ENCODE results near the gene NTM. TPM values are rescaled to one million over a fixed set of nuclear protein-coding genes. Genes with fewer than 3 reads are reported as not detected.

The NTM gene
- total RNA-seq, 1 donor from 2014 or later: 92.1 TPM

GRCh38 chr11:132343445-132344175, 973.2 kb downstream of the NTM start:
- no peak overlapping the region for H3K27ac Mint-ChIP-seq (ENCODE audit: unreplicated experiment)
- TF ChIP-seq CTCF (IDR thresholded peaks at IDR 0.05): no peak
- H3K27me3 Mint-ChIP-seq (ENCODE audit: low read depth): no peaks in the 10 kb centered on the region
- no peak for DNase-seq (ENCODE audit: low spot score)
- H3K4me1 Mint-ChIP-seq (ENCODE audit: low read depth): peaks cover 9% of the 10 kb centered on the region
- no peaks in the 10 kb centered on the region for H3K36me3 Mint-ChIP-seq (ENCODE audit: low read depth)
- H3K9me3 Mint-ChIP-seq (ENCODE audit: low read depth): no peaks in the 10 kb centered on the region
- H3K4me3 Mint-ChIP-seq (ENCODE audit: unreplicated experiment): no peak overlapping the region

GRCh38 chr11:132346558-132347148, 976.2 kb downstream of the NTM start:
- H3K9me3 Mint-ChIP-seq (ENCODE audit: low read depth): no peaks in the 10 kb centered on the region
- peaks cover 23% of the 10 kb centered on the region for H3K4me1 Mint-ChIP-seq (ENCODE audit: low read depth)
- peaks cover 2% of the 10 kb centered on the region for H3K27me3 Mint-ChIP-seq (ENCODE audit: low read depth)
- H3K36me3 Mint-ChIP-seq (ENCODE audit: low read depth): no peaks in the 10 kb centered on the region
- DNase-seq (ENCODE audit: low spot score): no peak
- no peak for TF ChIP-seq CTCF (IDR thresholded peaks at IDR 0.05)
- no peak overlapping the region for H3K27ac Mint-ChIP-seq (ENCODE audit: unreplicated experiment)
- no peak overlapping the region for H3K4me3 Mint-ChIP-seq (ENCODE audit: unreplicated experiment)

- H3K9me3 Mint-ChIP-seq (ENCODE audit: low read depth): no peaks in the 10 kb centered on the region
- no peak overlapping the region for H3K4me3 Mint-ChIP-seq (ENCODE audit: unreplicated experiment)
- peaks cover 23% of the 10 kb centered on the region for H3K4me1 Mint-ChIP-seq (ENCODE audit: low read depth)
- no peak for TF ChIP-seq CTCF (IDR thresholded peaks at IDR 0.05)
- H3K36me3 Mint-ChIP-seq (ENCODE audit: low read depth): no peaks in the 10 kb centered on the region
- H3K27ac Mint-ChIP-seq (ENCODE audit: unreplicated experiment): no peak overlapping the region
- no peak for DNase-seq (ENCODE audit: low spot score)
- peaks cover 2% of the 10 kb centered on the region for H3K27me3 Mint-ChIP-seq (ENCODE audit: low read depth)
These were observed 977.0 kb downstream of the NTM start for GRCh38 chr11:132347156-132348090.

GRCh38 chr11:132349811-132350733, 979.7 kb downstream of the NTM start:
- Mint-ChIP-seq H3K4me1 (ENCODE audit: low read depth) (peaks cover 21% of the 10 kb centered on the region), H3K9me3 (ENCODE audit: low read depth) (no peaks in the 10 kb centered on the region), H3K27ac (ENCODE audit: unreplicated experiment) (no peak overlapping the region), H3K36me3 (ENCODE audit: low read depth) (no peaks in the 10 kb centered on the region), H3K4me3 (ENCODE audit: unreplicated experiment) (no peak overlapping the region), H3K27me3 (ENCODE audit: low read depth) (peaks cover 4% of the 10 kb centered on the region)
- TF ChIP-seq CTCF (IDR thresholded peaks at IDR 0.05): no peak
- DNase-seq (ENCODE audit: low spot score): no peak
